Stimulated activated CD8-positive, alpha-beta memory T cell treated with anti-CD3 and anti-CD28 coated beads, Interleukin-12 subunit alpha, Interleukin-12 subunit beta, amount 100 ng/mL, for 1 hour (primary cell): ENCODE results near the gene ITSN1.

Experiments used
- DNase-seq: peaks from one replicate; pipeline ENCODE4 v3.0.0-alpha.2; 2020; ENCODE audit warnings: low read depth

Gene ITSN1

GRCh38 chr21:33839167-33839716 lies 196.9 kb downstream of the ITSN1 start:
- DNase-seq: no peak

GRCh38 chr21:33839806-33840205 lies 197.5 kb downstream of the ITSN1 start:
- DNase-seq: no peak

- DNase-seq: no peak
Observed at GRCh38 chr21:33840771-33841170, 198.5 kb downstream of the ITSN1 start.

GRCh38 chr21:33841561-33841960 lies 199.3 kb downstream of the ITSN1 start:
- DNase-seq: no peak

- no peak for DNase-seq
Observed at GRCh38 chr21:33843216-33843615, 200.9 kb downstream of the ITSN1 start.

- DNase-seq: no peak
Observed at GRCh38 chr21:33844104-33844889, 202.0 kb downstream of the ITSN1 start.

- DNase-seq: no peak
Observed at GRCh38 chr21:33844890-33845205, 202.5 kb downstream of the ITSN1 start.

- no peak for DNase-seq
Observed at GRCh38 chr21:33846141-33846540, 203.8 kb downstream of the ITSN1 start.

GRCh38 chr21:33847588-33848248 lies 205.4 kb downstream of the ITSN1 start:
- no peak for DNase-seq

- no peak for DNase-seq
Observed at GRCh38 chr21:33848249-33848953, 206.1 kb downstream of the ITSN1 start.

- DNase-seq: no peak
Observed at GRCh38 chr21:33849834-33850233, 207.5 kb downstream of the ITSN1 start.

GRCh38 chr21:33850401-33850800 lies 208.1 kb downstream of the ITSN1 start:
- no peak for DNase-seq

GRCh38 chr21:33850985-33851384 lies 208.7 kb downstream of the ITSN1 start:
- DNase-seq: no peak

- no peak for DNase-seq
Observed at GRCh38 chr21:33852485-33852884, 210.2 kb downstream of the ITSN1 start.

- no peak for DNase-seq
Observed at GRCh38 chr21:33854604-33855003, 212.3 kb downstream of the ITSN1 start.

- DNase-seq: no peak
Observed at GRCh38 chr21:33855190-33855589, 212.9 kb downstream of the ITSN1 start.

GRCh38 chr21:33856893-33857527 lies 214.7 kb downstream of the ITSN1 start:
- DNase-seq: no peak

GRCh38 chr21:33857846-33858666 lies 215.8 kb downstream of the ITSN1 start:
- no peak for DNase-seq

- no peak for DNase-seq
Observed at GRCh38 chr21:33858667-33859372, 216.5 kb downstream of the ITSN1 start.

- no peak for DNase-seq
Observed at GRCh38 chr21:33859373-33860102, 217.2 kb downstream of the ITSN1 start.
